Measurements from ENCODE around the gene ABCC8. TPM values are rescaled to one million over a fixed set of nuclear protein-coding genes. Genes with fewer than 3 reads are reported as not detected.

Gene ABCC8
- total RNA-seq, 1 experiment from 2014 or later: 7.3 TPM

- no peaks in the 10 kb centered on the region for H3K4me1 Mint-ChIP-seq
- ATAC-seq: no peak
- no peak for TF ChIP-seq FOXJ3 (CRISPR knock-in tag; IDR thresholded peaks at IDR 0.05; ENCODE audit: borderline replicate concordance)
- TF ChIP-seq JUN (CRISPR knock-in tag; IDR thresholded peaks at IDR 0.05): no peak
- TF ChIP-seq ESRRA (CRISPR knock-in tag; IDR thresholded peaks at IDR 0.05; ENCODE audit: borderline replicate concordance): no peak
- TF ChIP-seq CREB1 (CRISPR knock-in tag; IDR thresholded peaks at IDR 0.05): no peak
- no peak for TF ChIP-seq FOXP4 (CRISPR knock-in tag; IDR thresholded peaks at IDR 0.05)
- no peak for TF ChIP-seq FOXP1 (CRISPR knock-in tag; IDR thresholded peaks at IDR 0.05; ENCODE audit: borderline replicate concordance)
- no peak for TF ChIP-seq IRF1 (CRISPR knock-in tag; IDR thresholded peaks at IDR 0.05)
- TF ChIP-seq, protein P1, sequence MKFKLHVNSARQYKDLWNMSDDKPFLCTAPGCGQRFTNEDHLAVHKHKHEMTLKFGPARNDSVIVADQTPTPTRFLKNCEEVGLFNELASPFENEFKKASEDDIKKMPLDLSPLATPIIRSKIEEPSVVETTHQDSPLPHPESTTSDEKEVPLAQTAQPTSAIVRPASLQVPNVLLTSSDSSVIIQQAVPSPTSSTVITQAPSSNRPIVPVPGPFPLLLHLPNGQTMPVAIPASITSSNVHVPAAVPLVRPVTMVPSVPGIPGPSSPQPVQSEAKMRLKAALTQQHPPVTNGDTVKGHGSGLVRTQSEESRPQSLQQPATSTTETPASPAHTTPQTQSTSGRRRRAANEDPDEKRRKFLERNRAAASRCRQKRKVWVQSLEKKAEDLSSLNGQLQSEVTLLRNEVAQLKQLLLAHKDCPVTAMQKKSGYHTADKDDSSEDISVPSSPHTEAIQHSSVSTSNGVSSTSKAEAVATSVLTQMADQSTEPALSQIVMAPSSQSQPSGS (CRISPR knock-in tag; IDR thresholded peaks at IDR 0.05; ENCODE audit: borderline replicate concordance, low read depth): no peak
- no peak for TF ChIP-seq NFYB (CRISPR knock-in tag; conservative IDR thresholded peaks at IDR 0.05; ENCODE audit: low read depth)
- TF ChIP-seq ELF4 (CRISPR knock-in tag; IDR thresholded peaks at IDR 0.05; ENCODE audit: low read depth): no peak
- TF ChIP-seq, protein P2, sequence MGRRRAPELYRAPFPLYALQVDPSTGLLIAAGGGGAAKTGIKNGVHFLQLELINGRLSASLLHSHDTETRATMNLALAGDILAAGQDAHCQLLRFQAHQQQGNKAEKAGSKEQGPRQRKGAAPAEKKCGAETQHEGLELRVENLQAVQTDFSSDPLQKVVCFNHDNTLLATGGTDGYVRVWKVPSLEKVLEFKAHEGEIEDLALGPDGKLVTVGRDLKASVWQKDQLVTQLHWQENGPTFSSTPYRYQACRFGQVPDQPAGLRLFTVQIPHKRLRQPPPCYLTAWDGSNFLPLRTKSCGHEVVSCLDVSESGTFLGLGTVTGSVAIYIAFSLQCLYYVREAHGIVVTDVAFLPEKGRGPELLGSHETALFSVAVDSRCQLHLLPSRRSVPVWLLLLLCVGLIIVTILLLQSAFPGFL (CRISPR knock-in tag; IDR thresholded peaks at IDR 0.05; ENCODE audit: borderline replicate concordance): no peak
- no peak for TF ChIP-seq ZNF263 (CRISPR knock-in tag; IDR thresholded peaks at IDR 0.05; ENCODE audit: low read depth)
- no peak for TF ChIP-seq TEAD4 (CRISPR knock-in tag; IDR thresholded peaks at IDR 0.05)
- no peak for TF ChIP-seq ZBTB43 (CRISPR knock-in tag; IDR thresholded peaks at IDR 0.05)
- TF ChIP-seq, protein P3, sequence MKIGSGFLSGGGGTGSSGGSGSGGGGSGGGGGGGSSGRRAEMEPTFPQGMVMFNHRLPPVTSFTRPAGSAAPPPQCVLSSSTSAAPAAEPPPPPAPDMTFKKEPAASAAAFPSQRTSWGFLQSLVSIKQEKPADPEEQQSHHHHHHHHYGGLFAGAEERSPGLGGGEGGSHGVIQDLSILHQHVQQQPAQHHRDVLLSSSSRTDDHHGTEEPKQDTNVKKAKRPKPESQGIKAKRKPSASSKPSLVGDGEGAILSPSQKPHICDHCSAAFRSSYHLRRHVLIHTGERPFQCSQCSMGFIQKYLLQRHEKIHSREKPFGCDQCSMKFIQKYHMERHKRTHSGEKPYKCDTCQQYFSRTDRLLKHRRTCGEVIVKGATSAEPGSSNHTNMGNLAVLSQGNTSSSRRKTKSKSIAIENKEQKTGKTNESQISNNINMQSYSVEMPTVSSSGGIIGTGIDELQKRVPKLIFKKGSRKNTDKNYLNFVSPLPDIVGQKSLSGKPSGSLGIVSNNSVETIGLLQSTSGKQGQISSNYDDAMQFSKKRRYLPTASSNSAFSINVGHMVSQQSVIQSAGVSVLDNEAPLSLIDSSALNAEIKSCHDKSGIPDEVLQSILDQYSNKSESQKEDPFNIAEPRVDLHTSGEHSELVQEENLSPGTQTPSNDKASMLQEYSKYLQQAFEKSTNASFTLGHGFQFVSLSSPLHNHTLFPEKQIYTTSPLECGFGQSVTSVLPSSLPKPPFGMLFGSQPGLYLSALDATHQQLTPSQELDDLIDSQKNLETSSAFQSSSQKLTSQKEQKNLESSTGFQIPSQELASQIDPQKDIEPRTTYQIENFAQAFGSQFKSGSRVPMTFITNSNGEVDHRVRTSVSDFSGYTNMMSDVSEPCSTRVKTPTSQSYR (CRISPR knock-in tag; IDR thresholded peaks at IDR 0.05): no peak
- TF ChIP-seq, protein P4, sequence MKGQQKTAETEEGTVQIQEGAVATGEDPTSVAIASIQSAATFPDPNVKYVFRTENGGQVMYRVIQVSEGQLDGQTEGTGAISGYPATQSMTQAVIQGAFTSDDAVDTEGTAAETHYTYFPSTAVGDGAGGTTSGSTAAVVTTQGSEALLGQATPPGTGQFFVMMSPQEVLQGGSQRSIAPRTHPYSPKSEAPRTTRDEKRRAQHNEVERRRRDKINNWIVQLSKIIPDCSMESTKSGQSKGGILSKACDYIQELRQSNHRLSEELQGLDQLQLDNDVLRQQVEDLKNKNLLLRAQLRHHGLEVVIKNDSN (CRISPR knock-in tag; IDR thresholded peaks at IDR 0.05): no peak
- TF ChIP-seq USF2 (CRISPR knock-in tag; IDR thresholded peaks at IDR 0.05): no peak
- no peak for TF ChIP-seq RELA (CRISPR knock-in tag; IDR thresholded peaks at IDR 0.05; ENCODE audit: borderline replicate concordance)
- TF ChIP-seq, protein P5, sequence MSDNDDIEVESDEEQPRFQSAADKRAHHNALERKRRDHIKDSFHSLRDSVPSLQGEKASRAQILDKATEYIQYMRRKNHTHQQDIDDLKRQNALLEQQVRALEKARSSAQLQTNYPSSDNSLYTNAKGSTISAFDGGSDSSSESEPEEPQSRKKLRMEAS (CRISPR knock-in tag; IDR thresholded peaks at IDR 0.05): no peak
- TF ChIP-seq ZNF138 (CRISPR knock-in tag; conservative IDR thresholded peaks at IDR 0.05): no peak
- ChIA-PET CTCF (interaction anchor here (1.4 to 2.3 kb wide), 2 partner anchors 48 to 96 kb away, joined by 6 to 8 read pairs; no protein-coding TSS in a partner anchor), POLR2A (no interaction called here)
- no peaks in the 10 kb centered on the region; the same call in none of the 2 replicates for H3K27me3 Mint-ChIP-seq (ENCODE audit: low read depth)
- no peak overlapping the region for H3K27ac Mint-ChIP-seq
- no peak overlapping the region for H3K4me3 Mint-ChIP-seq
- no peaks in the 10 kb centered on the region for H3K9me3 Mint-ChIP-seq
- no peaks in the 10 kb centered on the region for H3K36me3 Mint-ChIP-seq
- no peak for DNase-seq (ENCODE audit: low spot score)
These were observed 44.6 kb downstream of the ABCC8 start for GRCh38 chr11:17432002-17432401.

Measured in WTC11 (cell line).